HTR-8/SVneo (cell line): ENCODE data around the gene NDUFB10.
A peak's percentile ranks its signal among the peaks of the same experiment; 100 is the strongest.
"Not testable (repeated sequence)": the region's sequence is repeated elsewhere in the genome, so short reads cannot be mapped to it uniquely, and the experiment has no call there.

Source experiments
- DNase-seq: peaks from one replicate; pipeline ENCODE4 v3.0.0; 2011; ENCODE audit warnings: low spot score, mixed read lengths; ENCODE audit not compliant: insufficient read length
- FAIRE-seq: peaks from 2 replicates; lab custom pipeline; 2011; peaks lifted over from hg19 to GRCh38; lab: Jason Lieb, UNC

Gene NDUFB10

DNA sequence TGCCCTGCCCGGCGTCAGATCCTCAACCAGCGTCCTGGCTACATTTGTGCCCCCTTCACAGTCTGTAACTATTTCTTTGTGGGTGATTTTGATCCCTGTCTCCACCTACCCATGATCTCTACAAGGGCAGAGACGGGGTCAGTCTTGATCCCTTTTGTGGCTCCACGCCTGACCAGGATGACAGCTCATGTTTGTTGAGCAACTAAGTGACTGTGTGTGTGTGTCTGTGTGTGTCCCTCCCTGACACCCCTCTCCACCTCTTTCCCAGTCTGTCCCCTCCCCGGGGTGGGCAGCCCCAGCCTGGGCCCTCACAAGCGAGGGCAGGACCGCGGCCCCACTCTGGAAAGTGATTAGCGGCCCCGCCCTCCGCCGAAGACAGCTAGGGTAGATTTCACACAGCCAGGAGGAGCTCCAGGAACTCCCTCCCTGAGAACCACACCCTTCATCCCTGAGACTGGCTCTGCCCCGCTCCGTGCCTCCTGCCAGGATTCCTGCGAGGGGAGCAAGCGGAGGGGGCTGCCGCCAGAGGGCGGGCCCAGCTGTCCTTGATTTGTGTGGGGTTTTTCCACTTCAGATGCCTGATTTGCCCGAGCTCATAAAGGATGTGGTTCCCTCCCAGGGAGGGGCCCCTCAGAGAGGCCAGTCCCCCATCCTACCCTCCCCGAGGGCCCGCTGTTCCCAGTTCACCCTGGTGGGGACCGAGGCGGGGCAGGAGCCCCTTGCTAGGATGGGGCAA, 35.9 kb upstream of the NDUFB10 start:
- DNase-seq (peak; percentile 41), FAIRE-seq (no peak)

DNA sequence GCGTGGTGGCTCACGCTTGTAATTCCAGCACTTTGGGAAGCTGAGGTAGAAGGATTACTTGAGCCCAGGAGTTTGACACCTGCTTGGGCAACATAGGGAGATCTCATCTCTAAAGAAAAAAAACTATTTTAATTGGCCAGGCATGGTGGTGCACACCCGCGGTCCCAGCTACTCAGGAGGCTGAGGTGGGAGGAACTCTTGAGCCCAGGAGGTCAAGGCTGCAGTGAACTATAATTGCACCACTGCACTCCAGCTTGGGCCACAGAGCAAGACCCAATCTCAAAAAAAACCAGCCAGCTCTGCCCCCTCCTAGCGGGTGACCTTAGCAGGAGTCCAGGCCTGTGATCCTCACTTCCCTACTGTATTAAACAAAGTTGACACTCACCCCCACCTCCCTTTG, 35.2 kb upstream of the NDUFB10 start:
- FAIRE-seq, result no peak
- DNase-seq, result no peak

DNA sequence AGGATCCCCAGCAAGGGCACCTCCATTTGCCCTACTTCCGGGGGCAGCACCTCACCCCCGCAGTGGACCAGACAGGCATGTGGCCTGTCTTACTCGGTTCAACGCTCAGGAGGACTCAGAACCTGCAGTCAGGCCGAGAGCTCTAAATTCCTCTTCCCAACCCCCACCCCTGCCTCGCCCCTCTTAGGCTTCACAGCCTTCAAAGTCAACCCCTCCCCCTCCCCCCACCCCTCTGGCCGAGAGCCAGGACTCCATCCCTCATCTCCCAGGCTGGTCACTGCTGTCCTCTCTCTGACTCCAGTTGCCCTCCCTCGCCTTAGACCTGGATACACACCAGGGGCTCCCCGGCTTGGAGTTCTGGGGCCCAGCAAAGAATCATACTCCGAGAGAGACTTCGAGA, 33.1 kb upstream of the NDUFB10 start:
- FAIRE-seq (no peak), DNase-seq (no peak)

DNA sequence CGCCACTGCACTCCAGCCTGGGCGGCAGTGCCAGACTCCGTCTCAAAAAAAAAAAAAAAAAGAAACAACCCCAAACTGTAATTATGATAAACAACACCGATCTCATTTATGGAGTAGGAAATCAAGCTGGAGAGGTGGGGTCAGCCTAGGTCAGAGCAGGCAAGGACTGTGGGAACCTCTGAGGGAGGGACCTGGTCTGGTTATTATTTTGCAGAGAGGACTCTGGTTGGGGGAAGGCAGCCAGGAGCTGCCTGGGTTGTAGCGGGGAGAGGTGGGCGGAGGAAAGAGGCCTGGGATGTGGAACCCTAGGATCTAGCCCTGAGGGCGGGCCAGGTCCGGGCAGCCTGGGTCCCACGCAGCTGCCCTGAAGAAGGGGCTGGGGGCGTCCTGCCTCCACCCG, 30.2 kb upstream of the NDUFB10 start:
- FAIRE-seq (no peak), DNase-seq (peak; percentile 67)

DNA sequence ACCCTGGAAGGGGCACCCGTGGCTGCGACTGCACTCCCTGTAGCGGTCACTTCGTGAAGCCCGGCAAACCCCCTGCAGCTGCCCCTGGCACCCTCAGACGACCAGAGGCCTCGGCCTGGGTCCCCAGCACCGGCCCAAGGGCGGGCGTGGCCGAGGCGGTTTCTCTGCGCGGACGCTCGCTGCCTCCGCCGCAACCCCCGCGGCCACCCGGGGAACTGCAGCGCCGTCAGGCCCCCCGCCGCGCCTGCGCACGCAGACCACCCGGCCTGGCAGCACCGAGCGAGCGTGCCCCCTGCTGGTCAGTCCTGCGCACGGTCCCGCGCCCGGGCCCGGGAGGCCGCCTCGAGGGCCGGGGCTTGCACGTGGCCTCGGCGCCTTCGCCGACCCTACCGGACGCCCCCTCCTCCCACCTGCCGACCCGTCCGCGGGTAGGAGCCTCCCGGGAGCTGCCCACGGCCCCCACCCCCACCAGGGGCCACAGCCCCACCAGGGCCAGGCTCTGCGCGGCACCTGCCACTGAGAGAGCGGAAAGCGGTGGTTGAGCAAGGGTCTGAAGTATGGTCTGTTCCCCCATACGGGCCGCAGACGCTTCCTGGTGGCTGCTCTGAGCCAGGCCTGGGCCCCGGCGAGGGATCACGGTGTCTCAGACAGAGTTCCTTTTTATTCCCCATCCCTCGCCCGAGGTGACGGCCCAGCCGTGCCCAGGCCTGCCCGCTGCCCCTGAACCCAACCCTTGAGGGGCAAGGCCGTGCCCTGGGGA, 29.6 kb upstream of the NDUFB10 start:
- FAIRE-seq, result peak; percentile 95

DNA sequence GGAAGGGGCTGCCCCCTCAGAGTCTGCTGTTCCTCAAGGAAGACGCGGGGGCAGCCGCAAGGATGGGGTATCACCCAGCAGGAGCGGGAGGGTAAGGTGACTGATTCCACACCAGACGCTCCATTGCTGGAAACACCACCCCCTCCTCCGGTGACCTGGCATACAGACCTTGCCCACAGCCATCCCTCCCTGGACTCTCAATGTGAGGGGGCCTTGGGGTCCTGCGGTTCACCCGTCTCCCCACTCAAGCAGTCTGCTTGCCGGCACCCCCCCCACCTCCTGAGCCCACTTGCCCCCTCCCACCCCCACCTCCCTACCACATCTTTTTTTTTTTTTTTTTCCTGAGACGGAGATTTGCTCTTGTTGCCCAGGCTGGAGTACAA, 29.0 kb upstream of the NDUFB10 start:
- no peak for FAIRE-seq

More for the DNA sequence above, 29.6 kb upstream of the NDUFB10 start:
- DNase-seq, result peak; percentile 97

DNA sequence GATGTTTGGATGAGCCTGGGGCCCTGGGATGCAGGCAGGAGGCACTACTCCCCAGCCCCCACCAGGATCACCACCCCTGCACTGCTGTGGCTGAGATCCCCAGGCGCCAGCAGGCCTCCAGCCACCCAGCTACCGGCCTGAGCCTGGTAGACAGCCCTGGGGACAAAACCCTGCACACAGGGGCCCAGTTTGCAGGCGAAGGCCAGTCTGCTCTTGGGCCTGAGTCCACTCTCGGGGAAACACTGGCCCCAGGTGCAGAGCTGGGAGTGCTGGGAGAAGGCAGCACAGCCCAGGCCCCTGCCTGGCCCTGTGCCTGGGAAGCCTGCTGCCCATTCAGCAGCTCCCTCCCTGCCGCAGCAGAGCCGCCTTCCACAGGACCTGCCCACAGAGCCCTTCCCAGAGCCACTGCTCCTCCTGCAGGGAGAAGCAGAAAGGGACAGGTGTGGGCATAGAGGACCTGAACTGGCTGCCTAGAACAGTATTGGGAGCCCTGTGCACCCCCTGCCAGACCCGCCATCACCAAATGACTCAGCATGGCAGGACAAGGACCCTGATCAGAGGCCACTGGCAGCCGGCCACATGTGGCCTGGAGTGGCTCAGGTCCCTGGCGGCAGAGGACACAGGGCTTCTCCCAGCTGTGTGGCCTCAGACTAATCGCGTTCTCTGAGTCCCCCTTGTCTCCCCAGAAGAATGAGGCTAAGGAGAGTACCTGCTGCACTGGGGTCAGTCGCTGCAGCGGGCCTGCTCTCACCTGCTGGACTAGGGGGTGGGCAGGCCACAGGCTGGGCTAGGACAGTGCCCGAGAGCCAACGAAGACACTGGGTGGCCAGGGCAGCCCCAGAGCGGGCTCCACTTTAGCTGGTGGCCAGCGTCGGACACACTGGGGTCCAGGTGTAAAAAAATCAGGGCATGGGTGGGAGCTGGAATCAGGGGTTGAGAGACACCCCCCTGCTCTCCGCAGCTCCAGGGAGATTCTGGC, 27.0 kb upstream of the NDUFB10 start:
- FAIRE-seq, result no peak
- no peak for DNase-seq

More for the DNA sequence above, 29.0 kb upstream of the NDUFB10 start:
- no peak for DNase-seq

DNA sequence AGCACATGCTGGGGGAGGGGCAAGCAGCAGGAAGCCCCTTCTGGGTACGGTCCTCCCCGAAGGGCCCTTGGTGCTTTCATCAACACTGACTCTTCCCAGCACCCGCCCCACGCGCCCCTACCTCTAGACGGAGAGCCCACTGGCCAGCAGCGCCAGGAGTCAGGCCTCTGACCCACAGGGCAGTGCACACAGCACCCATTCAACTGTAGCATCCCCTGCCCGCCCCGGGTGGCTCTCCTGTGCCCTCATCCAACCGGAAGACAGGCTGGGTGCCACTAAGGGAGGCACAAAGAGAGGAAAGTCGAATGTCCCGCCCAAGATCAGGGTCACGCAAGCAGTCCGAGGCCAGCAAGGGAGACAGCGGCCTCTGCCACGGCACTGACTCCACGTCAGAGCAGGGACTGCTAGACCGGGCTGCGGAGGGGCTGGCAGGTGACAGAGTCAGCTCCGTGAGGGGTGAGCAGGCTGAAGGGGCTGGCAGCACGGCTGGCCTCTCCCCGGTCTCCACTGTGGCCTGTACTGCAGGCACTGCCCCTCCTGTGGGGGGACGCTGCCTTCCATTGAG, 26.2 kb upstream of the NDUFB10 start:
- DNase-seq, result no peak
- FAIRE-seq, result no peak

DNA sequence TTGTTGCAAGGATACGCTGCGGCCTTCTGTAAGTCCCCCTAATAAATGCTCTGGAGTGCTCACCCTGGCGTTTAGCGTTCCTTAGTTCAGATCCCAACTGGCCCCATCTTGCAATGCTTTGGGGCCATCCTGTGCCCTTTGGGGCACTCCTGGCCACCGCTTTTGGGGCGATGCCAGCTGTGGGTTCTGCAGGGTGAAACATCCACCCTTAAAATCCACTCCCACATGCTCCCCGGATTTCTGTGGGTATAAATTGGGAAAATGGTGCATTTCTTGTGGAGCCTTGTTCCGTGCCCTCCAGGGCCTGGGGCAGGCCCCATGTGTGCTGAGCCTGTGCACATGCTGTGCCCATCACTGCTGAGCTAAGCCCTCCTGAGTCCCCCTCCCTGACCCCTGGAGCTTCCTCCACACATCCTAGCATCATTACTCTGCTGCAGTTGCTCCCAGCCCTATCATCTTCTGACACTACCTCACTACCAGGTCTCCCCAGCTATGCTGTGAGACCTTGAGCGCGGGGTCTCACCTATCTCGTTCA, 22.3 kb upstream of the NDUFB10 start:
- no peak for FAIRE-seq
- no peak for DNase-seq

DNA sequence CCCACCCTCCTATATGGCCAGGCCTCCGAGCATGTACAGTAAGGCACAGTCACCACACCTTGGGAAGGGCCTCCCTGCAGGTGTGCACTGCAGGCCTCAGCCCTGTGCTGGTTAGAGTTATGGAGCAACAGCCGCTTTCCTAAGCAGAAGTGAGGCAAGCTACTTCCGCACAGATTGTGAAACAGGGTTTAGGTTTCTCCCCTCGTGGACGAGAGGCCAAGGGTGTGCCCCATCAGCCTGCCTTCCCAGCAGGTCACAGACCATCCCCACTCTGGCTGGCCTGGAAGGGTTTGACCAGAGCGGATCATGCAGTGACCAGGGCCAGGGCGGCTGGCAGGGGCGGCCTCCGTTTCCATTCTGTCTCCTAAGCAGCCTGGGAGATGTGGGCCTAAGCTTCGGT, 21.0 kb upstream of the NDUFB10 start:
- FAIRE-seq (no peak), DNase-seq (no peak)

DNA sequence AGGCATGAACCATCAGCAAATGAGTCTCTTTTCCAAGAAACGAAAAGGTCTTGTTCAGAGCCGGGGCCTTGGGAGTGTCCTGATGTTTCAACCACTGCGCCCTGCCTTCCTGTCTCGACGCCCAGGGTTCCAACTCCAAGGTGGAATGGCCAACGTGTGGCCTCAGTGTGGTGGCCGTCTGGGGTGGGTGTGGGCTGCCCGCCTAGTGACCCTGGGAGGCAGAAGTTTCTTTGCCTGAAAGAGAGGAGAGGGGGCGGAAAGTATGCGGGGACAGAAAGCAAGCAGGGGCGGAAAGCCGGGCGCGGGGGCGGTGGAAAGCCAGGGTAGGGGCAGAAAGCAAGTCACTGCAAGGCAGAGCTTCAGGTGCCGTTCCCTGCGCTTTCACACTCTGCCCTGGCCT, 20.4 kb upstream of the NDUFB10 start:
- DNase-seq (no peak), FAIRE-seq (no peak)

DNA sequence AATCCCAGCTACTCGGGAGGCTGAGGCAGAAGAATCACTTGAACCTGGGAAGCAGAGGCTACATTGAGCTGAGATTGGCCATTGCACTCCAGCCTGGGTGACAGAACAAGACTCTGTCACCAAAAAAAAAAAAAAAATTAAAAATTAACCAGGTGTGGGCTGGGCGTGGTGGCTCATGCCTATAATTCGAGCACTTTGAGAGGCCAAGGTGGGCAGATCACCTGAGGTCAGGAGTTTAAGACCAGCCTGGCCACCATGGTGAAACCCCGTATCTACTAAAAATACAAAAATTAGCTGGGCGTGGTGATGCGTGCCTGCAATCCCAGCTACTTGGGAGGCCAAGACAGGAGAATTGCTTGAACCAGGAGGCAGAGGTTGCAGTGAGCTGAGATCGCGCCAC, 19.5 kb upstream of the NDUFB10 start:
- DNase-seq, FAIRE-seq: not testable (repeated sequence)

DNA sequence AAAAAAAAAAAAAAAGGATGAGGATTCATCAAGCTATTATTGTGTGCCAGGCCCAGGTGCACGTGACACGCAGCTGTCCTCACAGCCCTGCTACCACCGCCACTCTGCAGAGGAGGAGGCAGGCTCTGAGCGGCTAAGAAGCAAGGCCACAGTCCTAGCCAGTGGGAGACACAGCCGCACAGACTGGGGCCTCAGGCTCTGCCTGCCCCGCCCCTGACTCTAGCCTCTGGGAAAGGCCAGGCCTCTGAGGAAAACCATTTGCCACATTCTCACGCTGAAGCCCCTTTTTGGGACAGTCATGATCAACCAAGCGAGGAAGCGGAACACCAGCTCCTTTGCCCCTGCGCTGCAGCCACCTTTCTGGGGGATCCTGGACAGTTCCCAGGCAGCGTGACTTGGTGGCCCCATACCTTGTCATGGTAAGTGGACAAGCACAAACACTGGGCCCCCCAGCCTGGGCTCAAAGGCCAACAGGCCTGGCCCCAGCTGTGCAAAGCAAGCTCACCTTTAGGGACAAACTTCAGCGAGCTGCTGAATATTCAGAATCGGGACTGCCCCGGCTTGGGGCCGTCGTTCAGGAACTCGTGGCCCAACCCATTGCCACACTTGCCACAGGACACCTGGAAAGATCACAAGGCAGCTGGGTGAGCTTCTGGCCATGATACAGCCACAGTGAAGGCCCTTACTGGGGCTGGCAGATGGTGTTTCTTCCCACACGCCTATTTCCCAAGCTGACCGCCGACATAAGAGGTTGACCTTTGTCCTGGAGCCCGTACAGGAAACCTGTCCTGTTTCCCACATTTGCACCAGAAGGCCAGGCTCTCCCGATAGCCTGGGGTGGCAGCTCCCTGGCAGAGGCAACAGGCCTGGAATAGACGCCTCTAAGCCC, 18.8 kb upstream of the NDUFB10 start:
- DNase-seq (no peak), FAIRE-seq (no peak)

DNA sequence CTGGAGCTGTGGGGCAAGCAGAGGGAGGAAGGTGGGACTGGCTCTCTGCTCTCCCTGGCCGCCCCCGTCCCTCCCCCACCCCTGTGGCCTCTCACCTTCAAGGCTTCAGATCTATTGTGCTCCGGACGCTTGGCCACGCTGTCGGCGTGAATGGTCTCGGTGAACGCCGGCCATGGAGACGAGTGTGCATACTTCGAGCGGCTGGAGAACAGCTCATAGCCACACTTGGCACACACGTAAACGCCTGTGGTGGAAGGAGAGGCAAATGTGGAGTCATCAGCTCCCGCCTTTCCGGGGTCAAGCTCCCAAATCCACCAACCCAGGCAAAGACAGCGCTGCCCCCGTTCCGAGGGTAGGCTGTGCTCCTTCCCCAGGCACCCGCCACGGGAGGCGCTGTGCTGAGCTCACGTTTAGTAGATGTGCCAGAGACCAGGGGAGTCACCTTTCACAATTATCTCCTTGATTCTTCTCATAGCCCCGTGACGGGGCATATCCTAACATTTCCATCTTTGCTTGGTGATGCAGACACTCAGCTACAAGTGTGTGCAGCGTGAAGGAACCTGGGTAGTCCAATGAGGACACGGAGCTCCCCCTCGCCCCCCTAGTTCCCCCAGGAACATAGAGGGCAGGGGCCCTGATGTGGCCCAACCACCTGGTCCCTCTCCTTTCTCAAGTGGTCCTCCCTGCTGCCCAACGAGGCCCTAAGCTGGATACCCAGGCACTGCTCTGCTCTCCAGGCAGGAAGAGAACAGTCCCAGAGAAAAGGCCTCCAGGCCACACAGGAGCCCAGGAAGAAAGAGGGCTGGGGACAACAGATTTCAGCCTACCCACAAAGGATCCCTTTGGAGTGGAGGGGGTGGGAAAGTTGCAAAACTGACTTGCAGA, 17.9 kb upstream of the NDUFB10 start:
- DNase-seq, result no peak

DNA sequence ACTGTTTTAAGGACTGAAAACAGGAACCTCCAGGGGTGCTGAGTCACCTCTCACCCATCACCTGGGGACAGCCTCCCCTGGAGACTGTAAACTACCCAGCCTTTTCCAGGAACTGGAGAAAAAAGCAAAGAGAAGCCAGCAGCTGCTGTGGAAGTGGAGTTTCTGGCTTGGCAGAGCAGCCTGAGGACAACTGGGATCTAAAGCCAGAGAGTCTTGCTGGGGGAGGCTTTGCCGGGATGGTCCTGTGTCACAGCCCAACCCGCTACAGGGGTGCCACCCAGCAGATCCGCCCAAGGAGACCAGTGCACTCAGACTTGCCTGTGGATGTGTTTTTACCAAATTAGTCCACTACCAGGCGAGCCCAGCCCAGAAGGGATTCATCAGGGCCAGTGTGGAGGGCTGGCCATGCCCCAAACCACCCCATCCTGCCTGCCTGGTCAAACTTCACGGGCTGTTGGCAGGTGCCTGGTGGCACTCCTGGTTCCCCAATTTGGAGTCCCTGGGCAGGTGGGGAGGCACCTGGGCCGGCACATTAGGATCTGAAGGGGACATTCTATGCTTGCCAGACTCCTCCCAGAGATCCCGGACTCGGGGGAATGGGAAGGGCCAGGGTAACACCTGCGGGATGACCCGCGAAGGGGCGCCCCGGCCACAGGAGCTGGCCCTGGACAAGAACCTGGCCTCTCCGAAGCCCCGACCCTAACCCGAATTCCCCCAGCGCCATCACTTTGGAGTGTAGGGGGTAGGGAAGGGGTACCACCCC, 17.1 kb upstream of the NDUFB10 start:
- FAIRE-seq (no peak), DNase-seq (no peak)

More for the DNA sequence above, 17.9 kb upstream of the NDUFB10 start:
- FAIRE-seq, result no peak

DNA sequence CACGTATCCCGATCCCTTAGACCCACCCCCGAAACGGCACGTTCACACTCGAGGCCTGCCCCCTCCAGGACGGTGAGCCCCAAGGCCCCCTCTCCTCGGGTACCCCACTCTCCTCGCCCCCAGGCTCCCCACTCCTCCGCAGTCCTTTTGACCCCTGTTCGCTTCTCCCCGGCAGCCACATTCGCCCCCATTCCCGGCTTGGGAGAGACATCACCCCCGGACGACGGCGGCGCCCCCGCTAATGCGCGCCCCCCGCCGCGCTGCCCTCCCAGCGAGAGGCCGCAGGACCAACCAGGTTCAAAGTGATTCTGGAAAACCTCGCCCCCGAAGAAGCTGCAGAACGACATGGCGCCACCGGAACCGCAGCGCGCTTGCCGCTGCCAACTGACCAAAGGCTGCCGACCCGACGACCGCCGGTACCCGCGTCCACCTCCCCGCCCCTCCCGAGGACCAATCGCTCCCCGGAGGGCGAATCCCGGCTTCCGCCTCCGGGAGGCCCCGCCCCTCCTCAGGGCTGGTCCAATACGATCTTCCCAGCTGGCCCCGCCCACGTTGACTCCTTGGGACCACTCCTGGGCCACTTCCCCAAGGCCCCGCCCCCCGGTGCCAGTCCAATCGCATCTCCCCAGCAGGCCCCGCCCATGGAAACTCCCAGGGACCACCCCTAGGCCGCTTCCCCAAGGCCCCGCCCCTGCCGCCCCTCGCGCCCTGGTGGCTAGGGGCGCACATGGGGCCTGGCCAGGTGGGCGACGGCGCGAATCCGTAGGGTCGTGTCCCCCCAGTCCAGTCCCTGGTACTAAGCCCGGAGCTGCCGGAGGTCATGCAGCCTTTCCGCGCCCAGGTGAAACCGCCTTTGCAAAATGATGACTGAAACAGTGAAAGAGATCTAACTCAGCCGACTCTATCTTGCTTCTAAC, 16.3 kb upstream of the NDUFB10 start, which contains the start of gene MSRB1:
MSRB1 (minus strand) TSS at position 390 of the 917 bp plus-strand sequence; CDS start at position 347, 43 bp downstream.
- DNase-seq (peak; percentile 98), FAIRE-seq (peak; percentile 98)
